SK-N-SH treated with all-trans-retinoic acid at 6 μM for 48 hours (cell line): ENCODE measurements around the gene KCNK17.

Experiments
- ATAC-seq: fragments of 200-7000 bp; cut with Tn5 transposase; 3 replicates; pipeline ENCODE4 v1.9.1; 2020; ENCODE audit warnings: mild to moderate bottlenecking, moderate library complexity
- ARNTL ChIP-seq: fragments of 450-650 bp; formaldehyde crosslinking; IDR thresholded peaks from 2 replicates; pipeline ENCODE4 v1.5.0; 2020; ENCODE audit warnings: low read depth, mild to moderate bottlenecking, moderate library complexity, borderline replicate concordance
- CREB5 ChIP-seq: fragments of 250-450 bp; sonication (Bioruptor Pico); IDR thresholded peaks from 2 replicates; pipeline ENCODE4 v1.5.1; 2020; ENCODE audit warnings: low read depth, mild to moderate bottlenecking, moderate library complexity
- CSRNP3 ChIP-seq: fragments of 250-450 bp; sonication (Bioruptor Pico); IDR thresholded peaks from 2 replicates; pipeline ENCODE4 v1.5.1; 2021; ENCODE audit warnings: mild to moderate bottlenecking, moderate library complexity
- ESRRG ChIP-seq: fragments of 250-450 bp; sonication (Bioruptor Pico); IDR thresholded peaks from 2 replicates; pipeline ENCODE4 v1.6.1; 2021; ENCODE audit warnings: mild to moderate bottlenecking
- GLIS3 ChIP-seq: fragments of 250-450 bp; sonication (Bioruptor Pico); IDR thresholded peaks from 2 replicates; pipeline ENCODE4 v1.5.0; 2020; ENCODE audit warnings: mild to moderate bottlenecking, moderate library complexity
- ISL1 ChIP-seq: fragments of 250-450 bp; sonication (Bioruptor Pico); IDR thresholded peaks from 2 replicates; pipeline ENCODE4 v2.1.2; 2022; ENCODE audit warnings: mild to moderate bottlenecking, moderate library complexity
- POU6F1 ChIP-seq: fragments of 250-450 bp; sonication (Bioruptor Pico); IDR thresholded peaks from 2 replicates; pipeline ENCODE4 v1.8.0; 2021; ENCODE audit warnings: low read depth, mild to moderate bottlenecking, moderate library complexity, borderline replicate concordance
- PPARA ChIP-seq: fragments of 250-450 bp; sonication (Bioruptor Pico); IDR thresholded peaks from 2 replicates; pipeline ENCODE4 v1.5.0; 2020; ENCODE audit warnings: mild to moderate bottlenecking, borderline replicate concordance
- SNAI2 ChIP-seq: fragments of 250-450 bp; sonication (Bioruptor Pico); IDR thresholded peaks from 2 replicates; pipeline ENCODE4 v1.5.0; 2020; ENCODE audit warnings: mild to moderate bottlenecking, moderate library complexity
- TCF4 ChIP-seq: fragments of 250-450 bp; sonication (Bioruptor Pico); IDR thresholded peaks from 2 replicates; pipeline ENCODE4 v1.8.0; 2021; ENCODE audit warnings: mild to moderate bottlenecking, moderate library complexity, borderline replicate concordance
- TOX ChIP-seq: fragments of 250-450 bp; sonication (Bioruptor Pico); IDR thresholded peaks from 2 replicates; pipeline ENCODE4 v1.8.0; 2021; ENCODE audit warnings: mild to moderate bottlenecking, moderate library complexity, borderline replicate concordance
- ZC3H10 ChIP-seq: fragments of 250-450 bp; sonication (Bioruptor Pico); IDR thresholded peaks from 2 replicates; pipeline ENCODE4 v1.5.1; 2021; ENCODE audit warnings: mild to moderate bottlenecking, moderate library complexity
- ZFP3 ChIP-seq: fragments of 250-450 bp; sonication (Bioruptor Pico); IDR thresholded peaks from 2 replicates; pipeline ENCODE4 v1.5.0; 2020; ENCODE audit warnings: mild to moderate bottlenecking, moderate library complexity
- ZFP30 ChIP-seq: fragments of 450-650 bp; formaldehyde crosslinking; IDR thresholded peaks from 2 replicates; pipeline ENCODE4 v1.5.0; 2022; ENCODE audit warnings: mild to moderate bottlenecking, moderate library complexity
- ZNF70 ChIP-seq: fragments of 450-650 bp; formaldehyde crosslinking; IDR thresholded peaks from 2 replicates; pipeline ENCODE4 v1.5.0; 2020; ENCODE audit warnings: mild to moderate bottlenecking, moderate library complexity
- ZNF8 ChIP-seq: fragments of 450-650 bp; formaldehyde crosslinking; IDR thresholded peaks from 2 replicates; pipeline ENCODE4 v1.5.0; 2020; ENCODE audit warnings: mild to moderate bottlenecking, moderate library complexity
- TF ChIP-seq, protein P1 (sequence below): fragments of 250-450 bp; sonication (Bioruptor Pico); IDR thresholded peaks from 2 replicates; pipeline ENCODE4 v1.5.0; 2020; ENCODE audit warnings: mild to moderate bottlenecking, moderate library complexity
- TF ChIP-seq, protein P2 (sequence below): fragments of 250-450 bp; sonication (Bioruptor Pico); IDR thresholded peaks from 2 replicates; pipeline ENCODE4 v1.8.0; 2020; ENCODE audit warnings: mild to moderate bottlenecking, moderate library complexity, borderline replicate concordance

KCNK17 gene

DNA sequence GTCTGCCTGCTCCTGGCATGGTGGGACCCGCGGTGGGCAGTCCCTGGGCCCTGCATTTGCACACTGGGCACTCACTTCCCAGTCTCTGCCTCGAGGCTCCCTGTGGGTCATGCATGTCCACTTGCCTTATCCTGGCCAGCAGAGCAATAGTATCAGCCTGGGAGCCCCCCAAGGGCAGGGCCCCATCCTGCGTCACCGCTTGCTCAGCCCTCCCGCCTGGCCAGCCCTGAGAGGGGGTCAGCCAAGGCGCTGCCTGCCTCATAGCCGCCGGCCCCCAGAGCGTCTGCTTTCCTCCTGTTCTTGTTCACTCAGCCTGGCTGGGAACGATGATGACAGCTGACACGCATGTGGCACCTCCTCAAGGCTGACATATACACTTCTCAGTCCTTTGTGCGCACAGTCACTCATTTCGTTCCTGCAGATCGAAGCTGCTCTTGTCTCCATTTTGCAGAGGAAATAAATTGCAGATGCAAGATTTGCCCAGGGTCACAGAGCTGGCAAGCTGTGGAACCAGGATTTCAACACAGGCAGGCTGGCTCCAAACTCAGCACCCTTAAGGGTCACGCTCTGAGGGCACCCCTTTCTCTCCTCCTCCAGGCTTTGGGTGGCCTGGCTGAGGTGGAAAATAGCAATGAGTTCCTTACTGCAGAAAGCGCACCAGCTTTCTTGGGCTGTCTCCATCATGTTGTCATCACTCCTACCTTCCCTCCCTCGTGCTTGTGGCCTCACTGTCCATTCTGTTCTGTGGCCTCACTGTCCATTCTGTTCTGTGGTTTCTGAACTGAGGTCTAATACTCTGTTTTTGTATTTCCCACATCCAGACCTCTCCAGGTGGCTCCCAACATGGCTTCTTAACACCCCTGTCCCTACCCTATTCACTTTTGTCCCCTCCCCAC, 17.2 kb downstream of the KCNK17 start:
- no peak; the same call in 2 of the 3 replicates for ATAC-seq
- TF ChIP-seq CSRNP3 (CRISPR knock-in tag) (no peak), TCF4 (CRISPR knock-in tag) (no peak), POU6F1 (CRISPR knock-in tag) (no peak), ZNF70 (CRISPR knock-in tag) (no peak), ZC3H10 (CRISPR knock-in tag) (no peak), ZNF8 (CRISPR knock-in tag) (no peak), CREB5 (CRISPR knock-in tag) (no peak), TOX (CRISPR knock-in tag) (no peak)
- TF ChIP-seq, protein P1, sequence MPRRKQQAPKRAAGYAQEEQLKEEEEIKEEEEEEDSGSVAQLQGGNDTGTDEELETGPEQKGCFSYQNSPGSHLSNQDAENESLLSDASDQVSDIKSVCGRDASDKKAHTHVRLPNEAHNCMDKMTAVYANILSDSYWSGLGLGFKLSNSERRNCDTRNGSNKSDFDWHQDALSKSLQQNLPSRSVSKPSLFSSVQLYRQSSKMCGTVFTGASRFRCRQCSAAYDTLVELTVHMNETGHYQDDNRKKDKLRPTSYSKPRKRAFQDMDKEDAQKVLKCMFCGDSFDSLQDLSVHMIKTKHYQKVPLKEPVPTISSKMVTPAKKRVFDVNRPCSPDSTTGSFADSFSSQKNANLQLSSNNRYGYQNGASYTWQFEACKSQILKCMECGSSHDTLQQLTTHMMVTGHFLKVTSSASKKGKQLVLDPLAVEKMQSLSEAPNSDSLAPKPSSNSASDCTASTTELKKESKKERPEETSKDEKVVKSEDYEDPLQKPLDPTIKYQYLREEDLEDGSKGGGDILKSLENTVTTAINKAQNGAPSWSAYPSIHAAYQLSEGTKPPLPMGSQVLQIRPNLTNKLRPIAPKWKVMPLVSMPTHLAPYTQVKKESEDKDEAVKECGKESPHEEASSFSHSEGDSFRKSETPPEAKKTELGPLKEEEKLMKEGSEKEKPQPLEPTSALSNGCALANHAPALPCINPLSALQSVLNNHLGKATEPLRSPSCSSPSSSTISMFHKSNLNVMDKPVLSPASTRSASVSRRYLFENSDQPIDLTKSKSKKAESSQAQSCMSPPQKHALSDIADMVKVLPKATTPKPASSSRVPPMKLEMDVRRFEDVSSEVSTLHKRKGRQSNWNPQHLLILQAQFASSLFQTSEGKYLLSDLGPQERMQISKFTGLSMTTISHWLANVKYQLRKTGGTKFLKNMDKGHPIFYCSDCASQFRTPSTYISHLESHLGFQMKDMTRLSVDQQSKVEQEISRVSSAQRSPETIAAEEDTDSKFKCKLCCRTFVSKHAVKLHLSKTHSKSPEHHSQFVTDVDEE (CRISPR knock-in tag) = no peak

DNA sequence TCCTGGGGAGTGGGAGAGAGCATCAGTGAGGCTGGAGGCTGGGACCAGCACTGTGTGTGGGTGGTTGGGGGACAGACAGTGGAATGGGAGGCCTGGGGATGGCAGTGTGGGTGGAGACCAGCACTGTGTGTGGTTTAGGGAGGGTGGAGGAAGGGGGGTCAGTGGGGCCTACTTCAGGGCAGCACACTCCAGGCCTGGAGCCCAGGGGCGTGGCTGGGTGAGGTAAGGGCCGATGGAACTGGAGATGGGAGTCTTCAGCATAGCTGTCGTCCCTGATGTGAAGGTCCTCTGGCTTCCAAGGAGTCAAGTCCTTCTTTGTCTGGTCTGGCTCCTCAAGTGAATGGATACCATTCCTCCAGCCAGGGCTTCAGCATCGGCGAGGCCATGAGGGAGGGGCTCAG, 18.6 kb downstream of the KCNK17 start:
- TF ChIP-seq ISL1 (CRISPR knock-in tag) = no peak
- TF ChIP-seq TOX (CRISPR knock-in tag) = no peak
- no peak for TF ChIP-seq ESRRG (CRISPR knock-in tag)
- TF ChIP-seq CREB5 (CRISPR knock-in tag) = no peak
- TF ChIP-seq PPARA (CRISPR knock-in tag) = no peak
- TF ChIP-seq ZFP3 = no peak
- no peak for TF ChIP-seq GLIS3 (CRISPR knock-in tag)
- no peak for TF ChIP-seq ARNTL (CRISPR knock-in tag)
- TF ChIP-seq SNAI2 = no peak
- no peak for TF ChIP-seq CSRNP3 (CRISPR knock-in tag)

GRCh38 chr6:39294899-39295298, 19.3 kb downstream of the KCNK17 start:
- ATAC-seq = no peak
- TF ChIP-seq, protein P2, sequence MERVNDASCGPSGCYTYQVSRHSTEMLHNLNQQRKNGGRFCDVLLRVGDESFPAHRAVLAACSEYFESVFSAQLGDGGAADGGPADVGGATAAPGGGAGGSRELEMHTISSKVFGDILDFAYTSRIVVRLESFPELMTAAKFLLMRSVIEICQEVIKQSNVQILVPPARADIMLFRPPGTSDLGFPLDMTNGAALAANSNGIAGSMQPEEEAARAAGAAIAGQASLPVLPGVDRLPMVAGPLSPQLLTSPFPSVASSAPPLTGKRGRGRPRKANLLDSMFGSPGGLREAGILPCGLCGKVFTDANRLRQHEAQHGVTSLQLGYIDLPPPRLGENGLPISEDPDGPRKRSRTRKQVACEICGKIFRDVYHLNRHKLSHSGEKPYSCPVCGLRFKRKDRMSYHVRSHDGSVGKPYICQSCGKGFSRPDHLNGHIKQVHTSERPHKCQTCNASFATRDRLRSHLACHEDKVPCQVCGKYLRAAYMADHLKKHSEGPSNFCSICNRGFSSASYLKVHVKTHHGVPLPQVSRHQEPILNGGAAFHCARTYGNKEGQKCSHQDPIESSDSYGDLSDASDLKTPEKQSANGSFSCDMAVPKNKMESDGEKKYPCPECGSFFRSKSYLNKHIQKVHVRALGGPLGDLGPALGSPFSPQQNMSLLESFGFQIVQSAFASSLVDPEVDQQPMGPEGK (CRISPR knock-in tag) = no peak
- TF ChIP-seq CSRNP3 (CRISPR knock-in tag) = no peak
- TF ChIP-seq ZFP30 (CRISPR knock-in tag) = no peak
- TF ChIP-seq TOX (CRISPR knock-in tag) = no peak
- TF ChIP-seq ISL1 (CRISPR knock-in tag) = no peak
- no peak for TF ChIP-seq ZNF8 (CRISPR knock-in tag)
- no peak for TF ChIP-seq ZNF70 (CRISPR knock-in tag)
- TF ChIP-seq TCF4 (CRISPR knock-in tag) = no peak
- TF ChIP-seq ESRRG (CRISPR knock-in tag) = no peak
- TF ChIP-seq, protein P1 (CRISPR knock-in tag) = no peak

More for the DNA sequence above, 18.6 kb downstream of the KCNK17 start:
- ATAC-seq = no peak
